Measurements from ENCODE around the gene ENTPD2.
"Not testable (repeated sequence)": the region's sequence is repeated elsewhere in the genome, so short reads cannot be mapped to it uniquely, and the experiment has no call there.

ENTPD2 gene

DNA sequence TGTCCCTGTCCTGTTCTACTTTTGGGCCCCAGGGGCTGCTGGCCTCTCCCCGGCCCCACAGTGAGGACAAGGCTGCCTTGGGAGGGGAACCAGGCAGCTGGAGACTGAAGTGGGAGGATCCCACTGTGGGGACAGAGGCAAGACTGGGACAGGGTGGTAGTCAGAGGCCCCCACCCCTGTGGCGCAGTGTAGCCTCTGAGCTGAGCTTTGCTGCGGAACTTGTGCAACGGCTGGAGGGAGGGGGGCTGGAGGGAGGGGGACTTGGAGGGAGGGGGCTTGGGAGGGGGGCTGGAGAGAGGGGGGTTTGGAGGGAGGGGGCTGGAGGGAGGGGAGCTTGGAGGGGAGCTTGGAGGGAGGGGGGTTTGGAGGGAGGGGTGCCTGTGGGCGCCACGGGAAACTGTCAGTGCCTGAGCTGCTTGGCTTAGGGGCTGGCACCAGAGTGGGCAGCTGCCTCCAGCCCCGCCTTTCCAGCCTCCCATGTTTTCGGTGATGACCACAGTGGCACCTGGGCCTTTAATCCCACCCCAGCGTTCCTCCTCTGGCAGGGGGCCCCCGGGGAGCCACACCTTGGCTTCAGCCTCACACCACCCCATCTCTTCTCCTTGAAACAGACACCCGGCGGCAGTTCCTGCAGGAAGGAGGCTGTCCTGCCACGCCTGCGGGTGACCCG, 19.7 kb downstream of the ENTPD2 start:
- TF ChIP-seq LEF1 (IDR thresholded peaks at IDR 0.05; ENCODE audit: borderline replicate concordance) (no peak), FOXK2 (IDR thresholded peaks at IDR 0.05) (no peak), ELF4 (IDR thresholded peaks at IDR 0.05) (no peak), FOXM1 (IDR thresholded peaks at IDR 0.05; ENCODE audit: borderline replicate concordance) (no peak), SUZ12 (IDR thresholded peaks at IDR 0.05) (no peak), NFRKB (IDR thresholded peaks at IDR 0.05) (no peak), L3MBTL2 (conservative IDR thresholded peaks at IDR 0.05) (no peak), CTBP1 (IDR thresholded peaks at IDR 0.05; ENCODE audit: borderline replicate concordance) (no peak), ARNT (IDR thresholded peaks at IDR 0.05) (no peak), FOXA1 (IDR thresholded peaks at IDR 0.05) (no peak), HDGF (IDR thresholded peaks at IDR 0.05; ENCODE audit: borderline replicate concordance) (no peak), TARDBP (IDR thresholded peaks at IDR 0.05) (no peak), BHLHE40 (IDR thresholded peaks at IDR 0.05; ENCODE audit: borderline replicate concordance) (no peak), SP1 (IDR thresholded peaks at IDR 0.05) (no peak), ZNF384 (IDR thresholded peaks at IDR 0.05) (no peak)
- TF ChIP-seq, protein P1, sequence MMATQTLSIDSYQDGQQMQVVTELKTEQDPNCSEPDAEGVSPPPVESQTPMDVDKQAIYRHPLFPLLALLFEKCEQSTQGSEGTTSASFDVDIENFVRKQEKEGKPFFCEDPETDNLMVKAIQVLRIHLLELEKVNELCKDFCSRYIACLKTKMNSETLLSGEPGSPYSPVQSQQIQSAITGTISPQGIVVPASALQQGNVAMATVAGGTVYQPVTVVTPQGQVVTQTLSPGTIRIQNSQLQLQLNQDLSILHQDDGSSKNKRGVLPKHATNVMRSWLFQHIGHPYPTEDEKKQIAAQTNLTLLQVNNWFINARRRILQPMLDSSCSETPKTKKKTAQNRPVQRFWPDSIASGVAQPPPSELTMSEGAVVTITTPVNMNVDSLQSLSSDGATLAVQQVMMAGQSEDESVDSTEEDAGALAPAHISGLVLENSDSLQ (IDR thresholded peaks at IDR 0.05), result no peak
- DNase-seq (ENCODE audit: extremely low spot score), result no peak
- CTCF ChIA-PET, result interaction anchor here (0.6 to 2.5 kb wide), 9 partner anchors 10 to 247 kb away, joined by 3 to 45 read pairs (median 10); partner anchors contain the start of gene NPDC1
- POLR2A ChIA-PET, result interaction anchor here (1.3 to 3.0 kb wide), 2 partner anchors 52 to 85 kb away, joined by 3 to 14 read pairs; partner anchors contain the start of gene MAN1B1

- DNase-seq (ENCODE audit: extremely low spot score); POLR2A ChIA-PET: not testable (repeated sequence)
- CTCF ChIA-PET, result interaction anchor here (2.5 kb wide), 1 partner anchor 86 kb away, joined by 45 read pairs; no protein-coding TSS in a partner anchor
Observed at GRCh38 chr9:137033481-137033880, 20.4 kb downstream of the ENTPD2 start.

DNA sequence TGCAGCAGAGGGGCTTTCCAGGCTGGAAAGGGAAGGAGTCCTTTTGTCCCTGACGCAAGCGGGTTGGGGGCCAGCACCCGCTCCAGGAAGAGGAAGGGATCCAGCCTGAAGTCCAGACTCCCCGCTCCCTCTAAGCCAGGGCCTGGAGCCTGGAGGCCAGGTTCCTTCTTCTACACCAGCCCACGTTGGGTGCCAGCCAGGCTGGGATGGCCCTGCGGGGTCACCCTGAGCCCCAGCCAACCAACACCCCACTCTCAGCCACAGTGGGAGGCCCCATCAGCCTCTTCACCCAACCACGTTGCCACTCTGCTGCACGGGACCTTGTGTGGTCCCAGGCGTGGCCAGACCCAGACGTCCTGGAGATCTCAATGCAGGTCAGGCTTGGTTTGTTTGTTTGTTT, 21.0 kb downstream of the ENTPD2 start:
- ChIA-PET CTCF (no interaction called here), POLR2A (no interaction called here)
- DNase-seq (ENCODE audit: extremely low spot score), result no peak
- TF ChIP-seq L3MBTL2 (conservative IDR thresholded peaks at IDR 0.05) (no peak), FOXA1 (IDR thresholded peaks at IDR 0.05) (no peak)

GRCh38 chr9:137031904-137032640, 21.8 kb downstream of the ENTPD2 start, which contains the start of gene FUT7:
Gene FUT7 (minus strand): TSS chr9:137032088. CDS start chr9:137031991, 97 bp downstream.
- POLR2A ChIA-PET, result no interaction called here
- CTCF ChIA-PET, result no interaction called here
- DNase-seq (ENCODE audit: extremely low spot score), result no peak
- TF ChIP-seq L3MBTL2 (conservative IDR thresholded peaks at IDR 0.05) (no peak), CTBP1 (IDR thresholded peaks at IDR 0.05; ENCODE audit: borderline replicate concordance) (no peak), NFRKB (IDR thresholded peaks at IDR 0.05) (no peak), FOXA1 (IDR thresholded peaks at IDR 0.05) (no peak), SP1 (IDR thresholded peaks at IDR 0.05) (no peak), BHLHE40 (IDR thresholded peaks at IDR 0.05; ENCODE audit: borderline replicate concordance) (no peak), TARDBP (IDR thresholded peaks at IDR 0.05) (no peak), SUZ12 (IDR thresholded peaks at IDR 0.05) (no peak), FOXK2 (IDR thresholded peaks at IDR 0.05) (no peak), ZNF384 (IDR thresholded peaks at IDR 0.05) (no peak), ARNT (IDR thresholded peaks at IDR 0.05) (no peak), FOXM1 (IDR thresholded peaks at IDR 0.05; ENCODE audit: borderline replicate concordance) (no peak), ELF4 (IDR thresholded peaks at IDR 0.05) (no peak), LEF1 (IDR thresholded peaks at IDR 0.05; ENCODE audit: borderline replicate concordance) (no peak)
- TF ChIP-seq, protein P1 (IDR thresholded peaks at IDR 0.05), result no peak

- TF ChIP-seq, protein P1 (IDR thresholded peaks at IDR 0.05), result no peak
- TF ChIP-seq SUZ12 (IDR thresholded peaks at IDR 0.05) (no peak), L3MBTL2 (conservative IDR thresholded peaks at IDR 0.05) (no peak), FOXK2 (IDR thresholded peaks at IDR 0.05) (no peak), LEF1 (IDR thresholded peaks at IDR 0.05; ENCODE audit: borderline replicate concordance) (no peak), FOXM1 (IDR thresholded peaks at IDR 0.05; ENCODE audit: borderline replicate concordance) (no peak)
- DNase-seq (ENCODE audit: extremely low spot score), result no peak
- CTCF ChIA-PET, result interaction anchor here (0.7 to 2.7 kb wide), 2 partner anchors 73 to 83 kb away, joined by 4 to 23 read pairs; no protein-coding TSS in a partner anchor
- POLR2A ChIA-PET, result interaction anchor here (0.7 to 1.7 kb wide), 2 partner anchors 38 to 83 kb away, joined by 3 to 4 read pairs; partner anchors contain the start of gene PAXX
Observed at GRCh38 chr9:137030538-137031527, 23.0 kb downstream of the ENTPD2 start.

Data from HEK293T (cell line).